Measurements from ENCODE around the gene EXOSC9.
"Not testable (repeated sequence)": the region's sequence is repeated elsewhere in the genome, so short reads cannot be mapped to it uniquely, and the experiment has no call there.

The EXOSC9 gene

GRCh38 chr4:121800961-121801714 is at the start of gene EXOSC9:
TSS of gene EXOSC9 (plus strand) at chr4:121801323. CDS start at chr4:121801425, 102 bp downstream.
- DNase-seq (ENCODE audit: low spot score), result peak; percentile 96

DNA sequence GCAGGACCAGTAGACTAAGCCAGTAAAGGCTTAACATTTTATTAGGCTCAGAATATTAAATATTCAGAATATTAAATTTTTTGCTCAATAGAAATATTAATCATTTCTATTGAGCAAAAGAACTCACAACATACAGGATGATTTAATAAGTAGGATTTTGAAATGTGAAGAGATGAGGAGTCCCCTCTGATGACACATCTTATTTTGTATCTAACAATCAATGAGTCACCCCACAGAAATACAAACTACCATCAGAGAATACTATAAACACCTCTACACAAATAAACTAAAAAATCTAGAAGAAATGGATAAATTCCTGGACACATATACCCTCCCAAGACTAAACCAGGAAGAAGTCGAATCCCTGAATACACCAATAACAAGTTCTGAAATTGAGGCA is 49.0 kb upstream of the EXOSC9 start:
- not testable (repeated sequence) for DNase-seq (ENCODE audit: low spot score)

- peak; percentile 27 for DNase-seq (ENCODE audit: low spot score)
Measured at GRCh38 chr4:121758925-121759568, 42.1 kb upstream of the EXOSC9 start.

- DNase-seq (ENCODE audit: low spot score), result no peak
Measured at GRCh38 chr4:121760205-121760604, 40.9 kb upstream of the EXOSC9 start.

DNA sequence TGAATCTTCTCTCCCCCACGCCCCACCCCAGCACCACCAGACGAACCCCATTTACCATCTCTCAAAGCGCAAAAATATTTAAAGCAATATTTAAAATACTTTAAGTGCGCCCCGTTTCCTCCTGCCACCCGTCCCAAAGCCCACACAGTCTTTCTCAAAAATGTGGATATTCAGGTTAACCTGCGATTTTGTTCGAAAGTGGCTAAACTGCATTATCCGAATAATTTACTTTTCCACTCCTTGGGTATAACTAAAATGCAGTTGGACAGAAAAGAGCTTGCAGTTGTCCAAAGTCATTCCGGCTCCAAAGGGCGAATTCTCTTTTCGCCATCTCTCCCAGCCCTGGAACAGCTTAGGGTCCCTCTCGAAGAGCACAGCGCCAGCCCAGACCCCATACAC is 36.8 kb upstream of the EXOSC9 start:
- DNase-seq (ENCODE audit: low spot score), result no peak

DNA sequence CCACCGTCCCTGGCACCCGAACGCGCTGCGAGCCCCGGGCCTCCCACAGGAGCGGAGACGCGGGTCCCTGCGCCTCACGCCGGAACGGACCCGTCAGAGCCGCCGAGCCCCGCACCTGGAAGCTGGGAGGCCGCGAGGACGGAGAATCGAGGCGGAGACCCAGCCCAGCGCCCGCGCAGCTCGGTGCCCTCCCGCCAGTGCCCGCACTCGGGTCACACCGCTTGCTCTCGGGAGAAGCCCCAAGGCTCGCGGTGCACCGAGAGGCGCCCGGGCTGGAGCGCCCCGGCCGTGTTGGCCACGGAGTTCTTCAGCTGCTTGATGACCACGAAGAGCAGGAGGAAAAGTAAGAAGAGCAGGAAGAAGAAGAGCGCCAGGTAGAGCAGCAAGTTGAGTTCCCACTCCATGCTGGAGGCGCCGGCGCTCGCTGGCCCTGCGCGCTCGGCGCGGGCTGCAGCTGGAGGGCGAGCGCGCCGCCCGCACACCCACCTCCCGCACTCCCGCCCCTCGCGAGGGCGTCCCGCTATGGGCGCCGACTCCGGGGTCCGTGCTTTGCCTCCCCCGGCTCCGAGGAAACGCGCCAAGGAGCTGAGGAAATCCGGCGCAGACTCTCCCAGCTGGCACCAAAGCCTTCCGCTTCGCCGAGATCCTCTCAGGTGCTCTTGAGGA is 36.3 kb upstream of the EXOSC9 start, which contains the start of gene SMIM43:
SMIM43 (minus strand) TSS at position 463 of the 666 bp plus-strand sequence; CDS start at position 404, 59 bp downstream.
- peak; percentile 51 for DNase-seq (ENCODE audit: low spot score)

DNA sequence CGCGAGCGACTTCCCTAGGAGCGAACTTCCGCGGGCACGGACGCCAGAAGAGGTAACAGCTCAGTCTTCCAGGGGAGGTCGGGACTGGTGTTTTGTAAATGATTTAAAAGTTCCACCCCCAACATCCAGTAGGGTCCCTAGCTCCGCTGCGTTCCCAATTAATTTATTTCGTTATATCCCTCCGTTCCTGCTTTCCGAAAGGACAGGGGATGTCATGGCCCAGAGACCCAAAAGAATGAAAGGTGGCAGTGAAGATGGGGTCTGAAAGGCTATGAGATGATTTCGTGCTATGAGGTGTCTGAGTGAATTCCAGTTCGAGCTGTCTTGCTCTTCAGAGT is 35.8 kb upstream of the EXOSC9 start:
- no peak for DNase-seq (ENCODE audit: low spot score)

GRCh38 chr4:121765971-121766538 is 35.1 kb upstream of the EXOSC9 start:
- no peak for DNase-seq (ENCODE audit: low spot score)

DNA sequence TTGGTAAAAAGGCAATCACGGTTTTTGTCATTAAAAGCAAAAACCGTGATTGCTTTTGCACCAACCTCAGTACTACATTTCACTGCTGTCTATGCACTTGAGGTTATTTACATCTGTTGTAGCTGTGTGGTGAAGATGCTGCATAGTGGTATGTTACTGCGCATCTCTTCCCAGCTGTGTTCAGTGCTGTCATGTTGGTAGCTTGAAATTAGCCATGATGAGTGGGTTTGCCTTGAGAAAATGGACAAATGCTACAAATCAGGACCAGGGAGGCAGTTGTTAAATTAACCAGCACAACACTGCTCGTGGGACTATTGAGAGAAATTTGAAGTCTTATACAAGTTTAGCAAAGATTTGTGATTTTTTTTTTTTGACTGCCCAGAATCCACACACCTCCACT is 34.0 kb upstream of the EXOSC9 start:
- DNase-seq (ENCODE audit: low spot score), result no peak

GRCh38 chr4:121769341-121769740 is 31.8 kb upstream of the EXOSC9 start:
- DNase-seq (ENCODE audit: low spot score), result no peak

DNA sequence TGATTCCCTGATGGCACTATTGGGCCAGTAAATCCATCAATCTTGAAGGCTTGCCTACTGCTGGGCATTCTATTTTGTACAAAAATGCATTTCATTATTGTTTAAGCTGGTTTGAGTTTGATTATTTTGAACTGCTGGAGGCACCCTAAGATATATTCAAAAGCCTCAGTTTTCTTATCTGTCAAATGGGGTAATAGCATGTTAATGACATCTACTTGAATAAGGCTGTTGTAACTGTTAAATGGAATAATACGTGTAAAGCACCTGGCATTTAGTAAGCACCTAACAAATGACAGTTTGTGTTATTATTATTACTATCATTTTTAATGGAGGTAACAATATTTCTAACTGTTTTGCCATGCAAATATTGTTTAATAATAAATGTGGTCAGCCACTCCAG is 29.3 kb upstream of the EXOSC9 start:
- no peak for DNase-seq (ENCODE audit: low spot score)

DNA sequence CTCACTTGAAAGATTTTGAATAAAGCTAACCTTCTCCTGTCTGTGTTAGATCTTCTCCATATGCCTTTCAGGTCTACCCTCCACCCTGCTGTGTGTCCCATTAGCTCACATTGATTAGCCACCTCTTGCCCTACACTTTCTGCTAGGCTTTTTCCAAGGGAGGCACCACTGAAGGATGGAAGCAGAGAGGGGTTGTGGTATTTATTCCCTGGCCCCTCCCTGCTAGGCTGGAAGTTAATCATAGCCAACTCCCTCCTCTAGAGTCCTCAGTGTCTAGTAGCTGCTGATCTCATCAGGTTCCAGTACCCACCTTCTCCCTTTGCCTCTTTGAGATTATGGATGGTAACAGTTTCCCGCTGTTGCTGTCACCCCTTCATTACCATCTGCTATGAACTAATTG is 27.2 kb upstream of the EXOSC9 start:
- no peak for DNase-seq (ENCODE audit: low spot score)

GRCh38 chr4:121776610-121777401 is 24.3 kb upstream of the EXOSC9 start:
- DNase-seq (ENCODE audit: low spot score), result no peak

- DNase-seq (ENCODE audit: low spot score), result no peak
Measured at GRCh38 chr4:121777625-121778024, 23.5 kb upstream of the EXOSC9 start.

- DNase-seq (ENCODE audit: low spot score), result peak; percentile 46
Measured at GRCh38 chr4:121778991-121779628, 22.0 kb upstream of the EXOSC9 start.

GRCh38 chr4:121783210-121783609 is 17.9 kb upstream of the EXOSC9 start:
- no peak for DNase-seq (ENCODE audit: low spot score)

DNA sequence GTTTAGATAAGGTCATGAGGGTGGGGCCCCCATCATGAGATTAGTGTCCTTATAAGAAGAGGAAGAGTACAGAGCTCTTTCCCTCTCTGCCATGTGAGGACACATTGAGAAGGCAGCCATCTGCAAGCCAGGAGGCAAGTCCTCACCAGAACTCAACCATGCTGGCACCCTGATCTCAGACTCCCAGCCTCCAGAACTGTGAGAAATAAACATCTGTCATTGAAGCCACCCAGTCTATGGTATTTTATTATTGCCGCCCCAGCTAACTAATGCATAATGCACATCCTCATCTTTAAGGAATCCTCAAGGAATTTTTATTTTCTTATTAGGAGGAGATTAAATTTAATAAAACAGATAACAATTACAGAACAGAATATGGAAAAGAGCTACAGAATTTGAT is 16.7 kb upstream of the EXOSC9 start:
- no peak for DNase-seq (ENCODE audit: low spot score)

DNA sequence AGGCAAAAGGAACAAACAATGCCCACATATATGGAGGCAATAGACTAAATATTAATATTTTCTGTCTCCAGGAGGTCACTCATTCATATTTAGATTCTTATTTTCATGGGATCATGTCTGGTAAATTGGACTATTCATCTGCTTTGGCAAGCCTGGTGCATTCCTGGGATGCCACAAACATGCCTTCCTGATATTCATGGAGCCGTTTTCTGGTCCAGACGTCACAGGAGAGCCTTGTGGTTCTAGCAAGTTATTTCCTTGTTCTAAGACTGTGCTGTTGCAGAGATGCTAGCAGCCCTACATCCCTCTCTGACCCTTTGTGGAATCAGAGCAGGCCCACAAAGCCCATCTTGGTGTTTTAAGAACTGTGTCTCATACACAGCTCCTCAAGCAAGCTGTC is 16.1 kb upstream of the EXOSC9 start:
- DNase-seq (ENCODE audit: low spot score), result peak; percentile 85

GRCh38 chr4:121785479-121785878 is 15.6 kb upstream of the EXOSC9 start:
- peak; percentile 54 for DNase-seq (ENCODE audit: low spot score)

GRCh38 chr4:121786221-121786620 is 14.9 kb upstream of the EXOSC9 start:
- DNase-seq (ENCODE audit: low spot score), result no peak

DNA sequence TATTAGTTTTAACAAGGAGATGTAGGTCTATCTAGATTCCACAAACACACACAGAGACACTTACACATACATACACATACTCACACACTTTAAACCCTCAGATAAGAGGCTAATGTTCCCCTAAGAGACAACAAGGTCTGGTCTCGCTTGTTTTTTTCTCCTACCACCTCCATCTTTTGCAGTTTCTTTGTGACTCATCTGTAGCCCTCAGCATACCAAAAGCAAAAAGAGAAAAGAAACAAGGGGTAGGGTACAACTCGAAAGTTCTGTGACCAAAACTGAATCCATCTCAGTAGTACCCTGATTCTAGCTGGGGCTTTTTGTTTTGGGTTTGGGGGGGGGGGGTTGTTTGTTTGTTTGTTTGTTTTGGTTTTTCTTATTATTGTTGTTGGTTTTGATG is 12.2 kb upstream of the EXOSC9 start:
- no peak for DNase-seq (ENCODE audit: low spot score)

Data from AG20443 (cell line).